ENCODE measurements around the gene ARHGAP24. TPM values are rescaled to one million over a fixed set of nuclear protein-coding genes. Genes with fewer than 3 reads are reported as not detected.

The ARHGAP24 gene
- total RNA-seq, 1 experiment from 2014 or later: 1.3 TPM

GRCh38 chr4:85607624-85608023 lies 132.7 kb downstream of the ARHGAP24 start (continued):
- TF ChIP-seq ATF3 (IDR thresholded peaks at IDR 0.05) (no peak), MAX (IDR thresholded peaks at IDR 0.05) (no peak), EZH2phosphoT487 (IDR thresholded peaks at IDR 0.05; ENCODE audit: borderline replicate concordance) (no peak), TCF7L2 (IDR thresholded peaks at IDR 0.05; ENCODE audit: borderline replicate concordance, extremely low read depth, insufficient read depth, insufficient read length) (no peak), CBX3 (IDR thresholded peaks at IDR 0.05; ENCODE audit: low read depth) (no peak), POLR2A (IDR thresholded peaks at IDR 0.05; ENCODE audit: borderline replicate concordance, extremely low read depth, insufficient read depth, insufficient read length) (no peak), JUND (IDR thresholded peaks at IDR 0.05) (no peak), POLR2AphosphoS5 (IDR thresholded peaks at IDR 0.05; ENCODE audit: low read depth, low read length) (no peak)

GRCh38 chr4:85610450-85610849 lies 135.5 kb downstream of the ARHGAP24 start:
- intact Hi-C loops (cut with micrococcal nuclease): no loop called here
- Histone ChIP-seq H3K79me2 (ENCODE audit: insufficient read depth, low read length) (no peaks in the 10 kb centered on the region), H3K27ac (ENCODE audit: low read depth, low read length) (no peak overlapping the region), H3K36me3 (ENCODE audit: control insufficient read depth in 1 of 2, insufficient read depth in 2 of 2, low read length in 2 of 2) (no peaks in the 10 kb centered on the region), H3K4me1 (ENCODE audit: control insufficient read depth in 1 of 2, insufficient read depth in 2 of 2, low read length in 2 of 2) (no peaks in the 10 kb centered on the region), H3K4me2 (ENCODE audit: low read length) (no peak overlapping the region), H4K20me1 (ENCODE audit: insufficient read depth) (no peaks in the 10 kb centered on the region), H3K9me2 (ENCODE audit: insufficient read depth) (no peaks in the 10 kb centered on the region), H3K4me3 (replicated peaks in 1 of 2; ENCODE audit: low read depth in 1 of 2, low read length in 2 of 2) (no peak overlapping the region), H3K9me3 (ENCODE audit: control insufficient read depth in 1 of 2, insufficient read depth in 1 of 2, low read depth in 1 of 2, low read length in 2 of 2) (no peaks in the 10 kb centered on the region), H3K9ac (ENCODE audit: low read length) (no peak overlapping the region), H2AFZ (ENCODE audit: low read depth, low read length, poor library complexity, severe bottlenecking) (no peak overlapping the region), H3K27me3 (ENCODE audit: insufficient read depth, low read length) (no peaks in the 10 kb centered on the region)
- RAD21 ChIA-PET (ENCODE audit: low non-redundant PET in 1 of 2, low total read pairs in 2 of 2, uncharacterized antibody in 2 of 2, unreplicated experiment in 2 of 2): interaction anchor here in 1 of 2 experiments (0.6 kb wide), 1 partner anchor 130 kb away, joined by 3 read pairs; no protein-coding TSS in a partner anchor
- ATAC-seq (no peak), DNase-seq (ENCODE audit: low read depth, low spot score) (no peak)
- no TSS peak for BruUV-seq (replicated peaks)
- CTCF ChIA-PET: no interaction called here
- POLR2A ChIA-PET: no interaction called here
- no peak for TF ChIP-seq EGR1 (IDR thresholded peaks at IDR 0.05; ENCODE audit: low read depth)
- no peak for TF ChIP-seq ATF3 (IDR thresholded peaks at IDR 0.05)
- TF ChIP-seq POLR2AphosphoS5 (IDR thresholded peaks at IDR 0.05; ENCODE audit: low read depth, low read length): no peak
- TF ChIP-seq ELF1 (IDR thresholded peaks at IDR 0.05; ENCODE audit: borderline replicate concordance, low read depth): no peak
- no peak for TF ChIP-seq RAD21 (IDR thresholded peaks at IDR 0.05; ENCODE audit: low read depth)
- TF ChIP-seq JUND (IDR thresholded peaks at IDR 0.05): no peak
- no peak for TF ChIP-seq CEBPB (IDR thresholded peaks at IDR 0.05; ENCODE audit: low read depth)
- TF ChIP-seq ZNF274 (IDR thresholded peaks at IDR 0.05; ENCODE audit: low read depth, low read length): no peak
- TF ChIP-seq SP1 (IDR thresholded peaks at IDR 0.05; ENCODE audit: low read depth): no peak
- TF ChIP-seq FOSL1 (IDR thresholded peaks at IDR 0.05; ENCODE audit: low read depth): no peak
- no peak for TF ChIP-seq CTCF (IDR thresholded peaks at IDR 0.05 in 2 of 3, conservative IDR thresholded peaks at IDR 0.05 in 1 of 3; ENCODE audit: borderline replicate concordance in 1 of 3, insufficient read depth in 1 of 3, low read depth in 2 of 3, low read length in 2 of 3)
- TF ChIP-seq ZBTB33 (IDR thresholded peaks at IDR 0.05; ENCODE audit: extremely low read depth, insufficient replicate concordance, low read length): no peak
- no peak for TF ChIP-seq POLR2A (IDR thresholded peaks at IDR 0.05; ENCODE audit: borderline replicate concordance, extremely low read depth, insufficient read depth, insufficient read length)
- TF ChIP-seq SIN3A (IDR thresholded peaks at IDR 0.05; ENCODE audit: low read depth): no peak
